Measurements from ENCODE around the gene NCOR2.

DNA sequence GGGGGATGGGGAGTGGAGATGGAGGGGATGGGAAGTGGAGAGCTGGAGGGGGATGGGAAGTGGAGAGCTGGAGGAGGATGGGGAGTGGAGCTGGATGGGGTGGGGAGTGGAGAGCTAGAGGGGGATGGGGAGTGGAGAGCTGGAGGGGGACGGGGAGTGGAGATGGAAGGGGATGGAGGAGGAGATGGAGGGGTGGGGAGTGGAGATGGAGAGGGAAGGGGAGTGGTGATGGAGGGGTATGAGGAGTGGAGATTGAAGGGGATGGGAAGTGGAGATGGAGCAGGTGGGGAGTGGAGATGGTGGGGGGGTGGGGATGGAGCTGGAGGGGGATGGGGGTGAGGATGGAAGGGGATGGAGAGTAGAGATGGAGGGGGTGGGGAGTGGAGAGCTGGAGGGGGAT lies 26.1 kb downstream of the NCOR2 start:
- TF ChIP-seq RFX5 (IDR thresholded peaks at IDR 0.05; ENCODE audit: borderline replicate concordance, low read depth, low read length) (no peak), POLR2A (IDR thresholded peaks at IDR 0.05; ENCODE audit: control extremely low read depth in 1 of 2, low read depth in 2 of 2, low read length in 2 of 2) (no peak), TAF1 (IDR thresholded peaks at IDR 0.05; ENCODE audit: low read depth, low read length) (no peak), ASH2L (IDR thresholded peaks at IDR 0.05; ENCODE audit: low read length) (no peak), TBP (IDR thresholded peaks at IDR 0.05; ENCODE audit: low read depth, low read length) (no peak), KDM1A (IDR thresholded peaks at IDR 0.05; ENCODE audit: borderline replicate concordance, low read length) (no peak), FOSL1 (IDR thresholded peaks at IDR 0.05; ENCODE audit: insufficient read depth, low read depth, low read length) (no peak), MAFK (IDR thresholded peaks at IDR 0.05; ENCODE audit: low read depth, low read length) (no peak), POLR2AphosphoS5 (IDR thresholded peaks at IDR 0.05; ENCODE audit: low read depth, low read length) (no peak)
- TF ChIP-seq, protein P1, sequence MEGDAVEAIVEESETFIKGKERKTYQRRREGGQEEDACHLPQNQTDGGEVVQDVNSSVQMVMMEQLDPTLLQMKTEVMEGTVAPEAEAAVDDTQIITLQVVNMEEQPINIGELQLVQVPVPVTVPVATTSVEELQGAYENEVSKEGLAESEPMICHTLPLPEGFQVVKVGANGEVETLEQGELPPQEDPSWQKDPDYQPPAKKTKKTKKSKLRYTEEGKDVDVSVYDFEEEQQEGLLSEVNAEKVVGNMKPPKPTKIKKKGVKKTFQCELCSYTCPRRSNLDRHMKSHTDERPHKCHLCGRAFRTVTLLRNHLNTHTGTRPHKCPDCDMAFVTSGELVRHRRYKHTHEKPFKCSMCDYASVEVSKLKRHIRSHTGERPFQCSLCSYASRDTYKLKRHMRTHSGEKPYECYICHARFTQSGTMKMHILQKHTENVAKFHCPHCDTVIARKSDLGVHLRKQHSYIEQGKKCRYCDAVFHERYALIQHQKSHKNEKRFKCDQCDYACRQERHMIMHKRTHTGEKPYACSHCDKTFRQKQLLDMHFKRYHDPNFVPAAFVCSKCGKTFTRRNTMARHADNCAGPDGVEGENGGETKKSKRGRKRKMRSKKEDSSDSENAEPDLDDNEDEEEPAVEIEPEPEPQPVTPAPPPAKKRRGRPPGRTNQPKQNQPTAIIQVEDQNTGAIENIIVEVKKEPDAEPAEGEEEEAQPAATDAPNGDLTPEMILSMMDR (IDR thresholded peaks at IDR 0.05; ENCODE audit: control extremely low read depth in 1 of 3, insufficient read depth in 1 of 3, low read depth in 1 of 3, low read length in 3 of 3), result no peak

Data from H1 (cell line).